Measurements from ENCODE around the gene TRPM2. TPM values are rescaled to one million over a fixed set of nuclear protein-coding genes. Genes with fewer than 3 reads are reported as not detected.

The TRPM2 gene
- total and polyA plus RNA-seq, 2 donors (not counting 1 experiment from before 2014, with no cell fraction given) = not detected

GRCh38 chr21:44418108-44418875 is 64.9 kb downstream of the TRPM2 start:
- H3K9me3 ChIP-seq (ENCODE audit: control insufficient read depth, insufficient read depth, low read depth, low read length) = no peaks in the 10 kb centered on the region
- H3K4me3 ChIP-seq (replicated peaks in 1 of 4; ENCODE audit: control extremely low read depth in 1 of 4, insufficient read depth in 1 of 4, low read depth in 3 of 4, low read length in 4 of 4) = no peak overlapping the region
- no peak overlapping the region for H3K4me2 ChIP-seq (ENCODE audit: extremely low read depth, insufficient read depth, low read length)
- H2AFZ ChIP-seq (ENCODE audit: low read length) = no peak overlapping the region
- no peak for TF ChIP-seq EZH2 (IDR thresholded peaks at IDR 0.05; ENCODE audit: low read length, missing control alignments)
- TF ChIP-seq, protein P1, sequence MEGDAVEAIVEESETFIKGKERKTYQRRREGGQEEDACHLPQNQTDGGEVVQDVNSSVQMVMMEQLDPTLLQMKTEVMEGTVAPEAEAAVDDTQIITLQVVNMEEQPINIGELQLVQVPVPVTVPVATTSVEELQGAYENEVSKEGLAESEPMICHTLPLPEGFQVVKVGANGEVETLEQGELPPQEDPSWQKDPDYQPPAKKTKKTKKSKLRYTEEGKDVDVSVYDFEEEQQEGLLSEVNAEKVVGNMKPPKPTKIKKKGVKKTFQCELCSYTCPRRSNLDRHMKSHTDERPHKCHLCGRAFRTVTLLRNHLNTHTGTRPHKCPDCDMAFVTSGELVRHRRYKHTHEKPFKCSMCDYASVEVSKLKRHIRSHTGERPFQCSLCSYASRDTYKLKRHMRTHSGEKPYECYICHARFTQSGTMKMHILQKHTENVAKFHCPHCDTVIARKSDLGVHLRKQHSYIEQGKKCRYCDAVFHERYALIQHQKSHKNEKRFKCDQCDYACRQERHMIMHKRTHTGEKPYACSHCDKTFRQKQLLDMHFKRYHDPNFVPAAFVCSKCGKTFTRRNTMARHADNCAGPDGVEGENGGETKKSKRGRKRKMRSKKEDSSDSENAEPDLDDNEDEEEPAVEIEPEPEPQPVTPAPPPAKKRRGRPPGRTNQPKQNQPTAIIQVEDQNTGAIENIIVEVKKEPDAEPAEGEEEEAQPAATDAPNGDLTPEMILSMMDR (conservative IDR thresholded peaks at IDR 0.05 in 1 of 2, IDR thresholded peaks at IDR 0.05 in 1 of 2; ENCODE audit: low read depth in 1 of 2, low read length in 2 of 2) = no peak
- no peaks in the 10 kb centered on the region for H4K20me1 ChIP-seq (ENCODE audit: control insufficient read depth, extremely low read depth, insufficient read depth, low read length)
- DNase-seq (ENCODE audit: low read depth in 2 of 2) = no peak
- no peaks in the 10 kb centered on the region for H3K79me2 ChIP-seq (ENCODE audit: control insufficient read depth, insufficient read depth, low read length)
- no peaks in the 10 kb centered on the region for H3K4me1 ChIP-seq (ENCODE audit: control insufficient read depth, extremely low read depth, insufficient read depth, low read length)
- no peak overlapping the region for H3K9ac ChIP-seq (ENCODE audit: insufficient read depth, low read length)
- H3K27ac ChIP-seq (ENCODE audit: insufficient read depth, low read length) = no peak overlapping the region
- H3K36me3 ChIP-seq (ENCODE audit: control insufficient read depth, insufficient read depth, low read length) = no peaks in the 10 kb centered on the region
- no peaks in the 10 kb centered on the region for H3K27me3 ChIP-seq (ENCODE audit: control insufficient read depth, insufficient read depth, low read length)

- Histone ChIP-seq H3K79me2 (ENCODE audit: control insufficient read depth, insufficient read depth, low read length) (no peaks in the 10 kb centered on the region), H3K9ac (ENCODE audit: insufficient read depth, low read length) (no peak overlapping the region), H3K36me3 (ENCODE audit: control insufficient read depth, insufficient read depth, low read length) (no peaks in the 10 kb centered on the region), H3K27ac (ENCODE audit: insufficient read depth, low read length) (no peak overlapping the region), H3K4me2 (ENCODE audit: extremely low read depth, insufficient read depth, low read length) (no peak overlapping the region), H2AFZ (ENCODE audit: low read length) (no peak overlapping the region), H3K4me3 (replicated peaks in 1 of 4; ENCODE audit: control extremely low read depth in 1 of 4, insufficient read depth in 1 of 4, low read depth in 3 of 4, low read length in 4 of 4) (no peak overlapping the region), H3K9me3 (ENCODE audit: control insufficient read depth, insufficient read depth, low read depth, low read length) (no peaks in the 10 kb centered on the region), H4K20me1 (ENCODE audit: control insufficient read depth, extremely low read depth, insufficient read depth, low read length) (no peaks in the 10 kb centered on the region), H3K4me1 (ENCODE audit: control insufficient read depth, extremely low read depth, insufficient read depth, low read length) (no peaks in the 10 kb centered on the region), H3K27me3 (ENCODE audit: control insufficient read depth, insufficient read depth, low read length) (no peaks in the 10 kb centered on the region)
- no peak for DNase-seq (ENCODE audit: low read depth in 2 of 2)
- no peak for TF ChIP-seq EZH2 (IDR thresholded peaks at IDR 0.05; ENCODE audit: low read length, missing control alignments)
- TF ChIP-seq, protein P1 (conservative IDR thresholded peaks at IDR 0.05 in 1 of 2, IDR thresholded peaks at IDR 0.05 in 1 of 2; ENCODE audit: low read depth in 1 of 2, low read length in 2 of 2) = no peak
Measured at GRCh38 chr21:44418876-44419230, 65.4 kb downstream of the TRPM2 start.

GRCh38 chr21:44419679-44420078 is 66.3 kb downstream of the TRPM2 start:
- H4K20me1 ChIP-seq (ENCODE audit: control insufficient read depth, extremely low read depth, insufficient read depth, low read length) = no peaks in the 10 kb centered on the region
- no peaks in the 10 kb centered on the region for H3K36me3 ChIP-seq (ENCODE audit: control insufficient read depth, insufficient read depth, low read length)
- no peak for DNase-seq (ENCODE audit: low read depth in 2 of 2)
- H3K9me3 ChIP-seq (ENCODE audit: control insufficient read depth, insufficient read depth, low read depth, low read length) = no peaks in the 10 kb centered on the region
- H3K27me3 ChIP-seq (ENCODE audit: control insufficient read depth, insufficient read depth, low read length) = no peaks in the 10 kb centered on the region
- no peak overlapping the region for H2AFZ ChIP-seq (ENCODE audit: low read length)
- H3K27ac ChIP-seq (ENCODE audit: insufficient read depth, low read length) = no peak overlapping the region
- H3K4me2 ChIP-seq (ENCODE audit: extremely low read depth, insufficient read depth, low read length) = no peak overlapping the region
- no peaks in the 10 kb centered on the region for H3K79me2 ChIP-seq (ENCODE audit: control insufficient read depth, insufficient read depth, low read length)
- no peak overlapping the region for H3K4me3 ChIP-seq (replicated peaks in 1 of 4; ENCODE audit: control extremely low read depth in 1 of 4, insufficient read depth in 1 of 4, low read depth in 3 of 4, low read length in 4 of 4)
- H3K4me1 ChIP-seq (ENCODE audit: control insufficient read depth, extremely low read depth, insufficient read depth, low read length) = no peaks in the 10 kb centered on the region
- TF ChIP-seq EZH2 (IDR thresholded peaks at IDR 0.05; ENCODE audit: low read length, missing control alignments) = no peak
- TF ChIP-seq, protein P1 (conservative IDR thresholded peaks at IDR 0.05 in 1 of 2, IDR thresholded peaks at IDR 0.05 in 1 of 2; ENCODE audit: low read depth in 1 of 2, low read length in 2 of 2) = no peak
- no peak overlapping the region for H3K9ac ChIP-seq (ENCODE audit: insufficient read depth, low read length)
